ENCODE measurements around the gene E2F8.

DNA sequence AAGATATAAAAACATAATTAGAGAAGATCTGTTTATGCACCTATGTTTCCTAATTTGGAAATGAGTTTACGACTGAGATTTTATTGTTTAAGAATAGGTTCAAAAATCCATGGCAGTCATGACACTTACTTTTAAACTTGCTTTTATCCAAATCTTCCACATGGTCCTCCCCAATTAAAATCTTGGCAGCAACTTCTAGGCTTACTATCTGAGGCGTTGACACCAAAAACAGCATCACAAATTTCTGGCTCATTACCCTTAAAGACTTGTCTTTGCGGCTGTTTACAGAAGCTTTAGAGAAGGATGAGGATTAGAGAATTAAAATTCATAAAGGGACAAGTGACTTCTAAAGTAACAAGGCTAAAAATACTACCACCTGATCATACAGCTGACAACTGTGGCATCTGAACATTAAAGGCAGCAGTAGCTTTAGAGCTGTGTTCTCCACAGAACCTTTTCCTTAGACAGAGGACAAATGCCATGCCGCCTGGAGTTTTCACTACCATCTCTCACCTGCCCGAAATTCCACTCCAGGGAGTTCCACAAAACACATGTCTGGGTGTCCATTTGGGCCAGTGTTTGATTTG is 6.4 kb downstream of the E2F8 start:
- no peak for TF ChIP-seq EZH2 (IDR thresholded peaks at IDR 0.05; ENCODE audit: borderline replicate concordance, insufficient read depth, low read depth, low read length, poor library complexity, severe bottlenecking)
- TF ChIP-seq, protein P1, sequence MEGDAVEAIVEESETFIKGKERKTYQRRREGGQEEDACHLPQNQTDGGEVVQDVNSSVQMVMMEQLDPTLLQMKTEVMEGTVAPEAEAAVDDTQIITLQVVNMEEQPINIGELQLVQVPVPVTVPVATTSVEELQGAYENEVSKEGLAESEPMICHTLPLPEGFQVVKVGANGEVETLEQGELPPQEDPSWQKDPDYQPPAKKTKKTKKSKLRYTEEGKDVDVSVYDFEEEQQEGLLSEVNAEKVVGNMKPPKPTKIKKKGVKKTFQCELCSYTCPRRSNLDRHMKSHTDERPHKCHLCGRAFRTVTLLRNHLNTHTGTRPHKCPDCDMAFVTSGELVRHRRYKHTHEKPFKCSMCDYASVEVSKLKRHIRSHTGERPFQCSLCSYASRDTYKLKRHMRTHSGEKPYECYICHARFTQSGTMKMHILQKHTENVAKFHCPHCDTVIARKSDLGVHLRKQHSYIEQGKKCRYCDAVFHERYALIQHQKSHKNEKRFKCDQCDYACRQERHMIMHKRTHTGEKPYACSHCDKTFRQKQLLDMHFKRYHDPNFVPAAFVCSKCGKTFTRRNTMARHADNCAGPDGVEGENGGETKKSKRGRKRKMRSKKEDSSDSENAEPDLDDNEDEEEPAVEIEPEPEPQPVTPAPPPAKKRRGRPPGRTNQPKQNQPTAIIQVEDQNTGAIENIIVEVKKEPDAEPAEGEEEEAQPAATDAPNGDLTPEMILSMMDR (IDR thresholded peaks at IDR 0.05) = no peak

Data from B cell (primary cell).